ENCODE results near the gene TPPP3.

DNA sequence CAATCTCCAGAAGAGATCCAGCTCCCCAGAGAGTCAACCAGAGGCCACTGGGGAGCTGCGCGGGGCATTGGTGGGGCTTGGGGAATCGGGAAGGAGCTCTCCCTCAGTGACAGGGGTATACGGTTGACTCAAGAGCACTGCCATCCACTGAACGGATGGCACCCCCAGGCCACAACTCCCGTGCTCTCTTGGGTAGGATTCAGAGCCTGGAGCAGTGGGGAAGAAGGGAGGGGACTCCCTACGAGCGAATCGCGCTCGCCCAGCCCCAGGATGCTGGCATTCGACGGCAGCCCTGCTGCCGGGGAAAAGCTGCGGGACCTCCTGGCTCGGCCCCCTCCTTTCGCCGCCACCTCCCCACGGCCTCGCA is 473 bp upstream of the TPPP3 start:
- TF ChIP-seq, protein P1, sequence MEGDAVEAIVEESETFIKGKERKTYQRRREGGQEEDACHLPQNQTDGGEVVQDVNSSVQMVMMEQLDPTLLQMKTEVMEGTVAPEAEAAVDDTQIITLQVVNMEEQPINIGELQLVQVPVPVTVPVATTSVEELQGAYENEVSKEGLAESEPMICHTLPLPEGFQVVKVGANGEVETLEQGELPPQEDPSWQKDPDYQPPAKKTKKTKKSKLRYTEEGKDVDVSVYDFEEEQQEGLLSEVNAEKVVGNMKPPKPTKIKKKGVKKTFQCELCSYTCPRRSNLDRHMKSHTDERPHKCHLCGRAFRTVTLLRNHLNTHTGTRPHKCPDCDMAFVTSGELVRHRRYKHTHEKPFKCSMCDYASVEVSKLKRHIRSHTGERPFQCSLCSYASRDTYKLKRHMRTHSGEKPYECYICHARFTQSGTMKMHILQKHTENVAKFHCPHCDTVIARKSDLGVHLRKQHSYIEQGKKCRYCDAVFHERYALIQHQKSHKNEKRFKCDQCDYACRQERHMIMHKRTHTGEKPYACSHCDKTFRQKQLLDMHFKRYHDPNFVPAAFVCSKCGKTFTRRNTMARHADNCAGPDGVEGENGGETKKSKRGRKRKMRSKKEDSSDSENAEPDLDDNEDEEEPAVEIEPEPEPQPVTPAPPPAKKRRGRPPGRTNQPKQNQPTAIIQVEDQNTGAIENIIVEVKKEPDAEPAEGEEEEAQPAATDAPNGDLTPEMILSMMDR (IDR thresholded peaks at IDR 0.05) = no peak
- no peak for TF ChIP-seq POLR2A (IDR thresholded peaks at IDR 0.05)
